ENCODE measurements around the gene ENG. TPM values are rescaled to one million over a fixed set of nuclear protein-coding genes. Genes with fewer than 3 reads are reported as not detected.

ENG gene
- total and polyA plus RNA-seq, 2 of the 8 experiments (the other 6 are each of a cell fraction or from before 2014, with no cell fraction given), result 1.8 to 4.4 TPM

DNA sequence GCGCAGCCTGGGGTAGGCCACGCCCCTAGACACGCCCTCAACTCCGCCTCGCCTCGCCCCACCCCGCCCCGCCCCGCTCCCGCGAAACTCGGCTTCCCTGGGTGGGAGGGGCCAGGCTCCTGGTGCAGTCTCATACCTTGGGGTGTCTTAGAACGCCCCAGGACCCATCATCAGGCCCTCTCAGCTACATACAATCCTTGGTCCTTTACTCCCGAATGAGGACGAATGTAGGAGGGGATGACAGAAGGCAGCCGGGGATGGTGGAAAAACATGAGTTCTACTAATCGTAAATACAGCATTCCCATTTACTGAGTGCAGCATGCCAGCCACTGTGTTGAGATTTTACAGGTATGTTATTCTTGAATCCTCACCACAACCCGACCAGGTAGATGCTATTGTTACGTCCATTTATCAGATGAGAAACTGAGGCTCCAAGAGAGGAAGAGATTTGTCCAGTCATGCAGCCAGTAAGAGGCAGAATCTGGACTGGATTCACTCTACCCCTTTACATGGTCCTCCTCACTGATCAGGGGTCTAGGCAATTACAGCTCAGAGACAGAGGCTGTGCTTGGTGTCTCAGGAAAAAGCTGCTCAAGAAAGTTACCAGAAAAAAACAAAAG is 82.8 kb downstream of the ENG start (continued):
- TF ChIP-seq, protein P1, sequence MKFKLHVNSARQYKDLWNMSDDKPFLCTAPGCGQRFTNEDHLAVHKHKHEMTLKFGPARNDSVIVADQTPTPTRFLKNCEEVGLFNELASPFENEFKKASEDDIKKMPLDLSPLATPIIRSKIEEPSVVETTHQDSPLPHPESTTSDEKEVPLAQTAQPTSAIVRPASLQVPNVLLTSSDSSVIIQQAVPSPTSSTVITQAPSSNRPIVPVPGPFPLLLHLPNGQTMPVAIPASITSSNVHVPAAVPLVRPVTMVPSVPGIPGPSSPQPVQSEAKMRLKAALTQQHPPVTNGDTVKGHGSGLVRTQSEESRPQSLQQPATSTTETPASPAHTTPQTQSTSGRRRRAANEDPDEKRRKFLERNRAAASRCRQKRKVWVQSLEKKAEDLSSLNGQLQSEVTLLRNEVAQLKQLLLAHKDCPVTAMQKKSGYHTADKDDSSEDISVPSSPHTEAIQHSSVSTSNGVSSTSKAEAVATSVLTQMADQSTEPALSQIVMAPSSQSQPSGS (IDR thresholded peaks at IDR 0.05; ENCODE audit: low read length), result no peak
- no peak for TF ChIP-seq NRF1 (IDR thresholded peaks at IDR 0.05; ENCODE audit: low read depth, low read length)
- no peak for TF ChIP-seq BCL11A (IDR thresholded peaks at IDR 0.05; ENCODE audit: low read depth in 2 of 2, low read length in 2 of 2)
- TF ChIP-seq SIX5 (IDR thresholded peaks at IDR 0.05; ENCODE audit: low read depth, low read length), result no peak
- TF ChIP-seq KDM5A (IDR thresholded peaks at IDR 0.05; ENCODE audit: low read length), result no peak
- TF ChIP-seq SIRT6 (IDR thresholded peaks at IDR 0.05; ENCODE audit: low read length), result no peak
